Measurements from ENCODE around the gene CDH22.

Gene CDH22

GRCh38 chr20:46135856-46136633 is 172.3 kb downstream of the CDH22 start:
- no peak for DNase-seq (ENCODE audit: low read depth)
- no peak for TF ChIP-seq CTCF (IDR thresholded peaks at IDR 0.05; ENCODE audit: control insufficient read depth, insufficient read depth, low read depth, low read length, missing control alignments)
- no peak overlapping the region for H3K4me3 ChIP-seq (ENCODE audit: control insufficient read depth, low read depth, low read length)

- no peak overlapping the region for H3K4me3 ChIP-seq (ENCODE audit: control insufficient read depth, low read depth, low read length)
- TF ChIP-seq CTCF (IDR thresholded peaks at IDR 0.05; ENCODE audit: control insufficient read depth, insufficient read depth, low read depth, low read length, missing control alignments) = no peak
- no peak for DNase-seq (ENCODE audit: low read depth)
These were observed 173.6 kb downstream of the CDH22 start for GRCh38 chr20:46134716-46135115.

- TF ChIP-seq CTCF (IDR thresholded peaks at IDR 0.05; ENCODE audit: control insufficient read depth, insufficient read depth, low read depth, low read length, missing control alignments) = no peak
- no peak for DNase-seq (ENCODE audit: low read depth)
- no peak overlapping the region for H3K4me3 ChIP-seq (ENCODE audit: control insufficient read depth, low read depth, low read length)
These were observed 174.2 kb downstream of the CDH22 start for GRCh38 chr20:46133886-46134654.

- DNase-seq (ENCODE audit: low read depth) = no peak
- no peak overlapping the region for H3K4me3 ChIP-seq (ENCODE audit: control insufficient read depth, low read depth, low read length)
- peak; percentile 85 for TF ChIP-seq CTCF (IDR thresholded peaks at IDR 0.05; ENCODE audit: control insufficient read depth, insufficient read depth, low read depth, low read length, missing control alignments)
These were observed 175.6 kb downstream of the CDH22 start for GRCh38 chr20:46132705-46133120.

- no peak for TF ChIP-seq CTCF (IDR thresholded peaks at IDR 0.05; ENCODE audit: control insufficient read depth, insufficient read depth, low read depth, low read length, missing control alignments)
These were observed 176.9 kb downstream of the CDH22 start for GRCh38 chr20:46131396-46131795.

GRCh38 chr20:46130534-46130933 is 177.8 kb downstream of the CDH22 start:
- no peak overlapping the region for H3K4me3 ChIP-seq (ENCODE audit: control insufficient read depth, low read depth, low read length)
- TF ChIP-seq CTCF (IDR thresholded peaks at IDR 0.05; ENCODE audit: control insufficient read depth, insufficient read depth, low read depth, low read length, missing control alignments) = no peak
- DNase-seq (ENCODE audit: low read depth) = no peak

More at GRCh38 chr20:46131396-46131795, 176.9 kb downstream of the CDH22 start:
- no peak overlapping the region for H3K4me3 ChIP-seq (ENCODE audit: control insufficient read depth, low read depth, low read length)
- DNase-seq (ENCODE audit: low read depth) = peak; percentile 7
